Parathyroid adenoma (tissue), 2 donors: ENCODE measurements around the gene TSGA10IP.

Source experiments
- H2AFZ ChIP-seq: fragments of 300-600 bp; sonication (generic); one replicate; pipeline ENCODE4 v1.7.0; 2017; ENCODE audit warnings: antibody characterized with exemption, mild to moderate bottlenecking
- H3K27ac ChIP-seq: fragments of 300-600 bp; sonication (generic); one replicate; pipeline ENCODE4 v1.7.0; 2017
- H3K27me3 ChIP-seq: fragments of 300-600 bp; sonication (generic); one replicate; pipeline ENCODE4 v1.7.0; 2017; ENCODE audit warnings: low read length; ENCODE audit not compliant: control insufficient read depth, insufficient read depth
- H3K36me3 ChIP-seq: fragments of 300-600 bp; sonication (generic); one replicate; pipeline ENCODE4 v1.7.0; 2017; ENCODE audit warnings: low read length; ENCODE audit not compliant: control insufficient read depth, insufficient read depth
- H3K4me1 ChIP-seq: fragments of 300-600 bp; sonication (generic); one replicate; pipeline ENCODE4 v1.7.0; 2017; ENCODE audit warnings: control low read depth
- H3K4me2 ChIP-seq: fragments of 300-600 bp; sonication (generic); one replicate; pipeline ENCODE4 v1.7.0; 2017; ENCODE audit warnings: low read length
- H3K4me3 ChIP-seq: fragments of 300-600 bp; sonication (generic); one replicate; pipeline ENCODE4 v1.7.0; 2017; ENCODE audit warnings: low read depth, low read length
- H3K79me2 ChIP-seq: fragments of 300-600 bp; sonication (generic); one replicate; pipeline ENCODE4 v1.7.0; 2017; ENCODE audit warnings: control low read depth
- H3K9ac ChIP-seq: fragments of 300-600 bp; sonication (generic); one replicate; pipeline ENCODE4 v1.7.0; 2017; ENCODE audit warnings: mild to moderate bottlenecking
- H3K9me3 ChIP-seq: fragments of 300-600 bp; sonication (generic); one replicate; pipeline ENCODE4 v1.7.0; 2017; ENCODE audit warnings: low read length; ENCODE audit not compliant: control insufficient read depth
- TF ChIP-seq, protein P1 (sequence below): fragments of 300-600 bp; sonication (generic); IDR thresholded peaks from one replicate; pipeline ENCODE4 v1.7.0; 2017; ENCODE audit warnings: antibody characterized with exemption, mild to moderate bottlenecking
- donor health status: primary hyperparathyroidism.

Gene TSGA10IP

DNA sequence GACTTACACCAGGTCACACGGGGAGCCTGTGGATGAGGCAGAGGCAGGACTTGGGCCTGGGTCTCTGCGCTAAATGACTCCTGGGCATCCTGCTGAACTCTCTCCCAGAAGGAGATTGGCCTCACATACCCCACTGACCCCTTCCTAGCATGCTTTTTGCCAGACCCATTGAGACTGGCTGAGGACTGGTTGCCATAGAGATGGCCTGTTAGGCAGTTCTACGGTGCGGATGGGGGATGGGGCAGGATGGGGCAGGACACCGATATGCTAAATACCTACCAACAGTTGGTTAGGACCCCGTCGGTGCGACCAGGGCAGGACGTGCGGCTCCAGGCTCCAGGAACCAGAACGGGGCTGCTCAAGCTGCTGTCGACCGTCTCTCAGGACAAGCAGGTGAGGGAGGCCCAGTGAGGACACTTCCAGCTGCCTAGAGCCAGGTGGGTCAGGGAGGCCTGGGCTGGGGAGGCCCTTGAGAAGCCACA lies at the start of gene TSGA10IP:
TSGA10IP (plus strand) TSS at position 51 of the 482 bp plus-strand sequence; CDS start at position 247, 196 bp downstream.
- Histone ChIP-seq H3K4me1 (no peaks in the 10 kb centered on the region), H3K36me3 (no peaks in the 10 kb centered on the region), H3K4me3 (no peak within 1 kb of the TSS), H3K27ac (no peak within 1 kb of the TSS), H3K9ac (no peak within 1 kb of the TSS), H3K4me2 (no peak within 1 kb of the TSS), H3K27me3 (no peaks in the 10 kb centered on the region), H2AFZ (no peak within 1 kb of the TSS), H3K79me2 (no peaks in the 10 kb centered on the region), H3K9me3 (no peaks in the 10 kb centered on the region)
- TF ChIP-seq, protein P1, sequence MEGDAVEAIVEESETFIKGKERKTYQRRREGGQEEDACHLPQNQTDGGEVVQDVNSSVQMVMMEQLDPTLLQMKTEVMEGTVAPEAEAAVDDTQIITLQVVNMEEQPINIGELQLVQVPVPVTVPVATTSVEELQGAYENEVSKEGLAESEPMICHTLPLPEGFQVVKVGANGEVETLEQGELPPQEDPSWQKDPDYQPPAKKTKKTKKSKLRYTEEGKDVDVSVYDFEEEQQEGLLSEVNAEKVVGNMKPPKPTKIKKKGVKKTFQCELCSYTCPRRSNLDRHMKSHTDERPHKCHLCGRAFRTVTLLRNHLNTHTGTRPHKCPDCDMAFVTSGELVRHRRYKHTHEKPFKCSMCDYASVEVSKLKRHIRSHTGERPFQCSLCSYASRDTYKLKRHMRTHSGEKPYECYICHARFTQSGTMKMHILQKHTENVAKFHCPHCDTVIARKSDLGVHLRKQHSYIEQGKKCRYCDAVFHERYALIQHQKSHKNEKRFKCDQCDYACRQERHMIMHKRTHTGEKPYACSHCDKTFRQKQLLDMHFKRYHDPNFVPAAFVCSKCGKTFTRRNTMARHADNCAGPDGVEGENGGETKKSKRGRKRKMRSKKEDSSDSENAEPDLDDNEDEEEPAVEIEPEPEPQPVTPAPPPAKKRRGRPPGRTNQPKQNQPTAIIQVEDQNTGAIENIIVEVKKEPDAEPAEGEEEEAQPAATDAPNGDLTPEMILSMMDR: no peak

- H3K4me2 ChIP-seq: no peak overlapping the region
- no peak overlapping the region for H3K4me3 ChIP-seq
- no peak overlapping the region for H2AFZ ChIP-seq
- TF ChIP-seq, protein P1: no peak
- H3K9ac ChIP-seq: no peak overlapping the region
- no peaks in the 10 kb centered on the region for H3K9me3 ChIP-seq
- H3K27ac ChIP-seq: no peak overlapping the region
- H3K36me3 ChIP-seq: no peaks in the 10 kb centered on the region
- no peaks in the 10 kb centered on the region for H3K27me3 ChIP-seq
- no peaks in the 10 kb centered on the region for H3K4me1 ChIP-seq
- no peaks in the 10 kb centered on the region for H3K79me2 ChIP-seq
These were observed 49.7 kb upstream of the TSGA10IP start for GRCh38 chr11:65895482-65895981.

- H3K4me2 ChIP-seq: no peak overlapping the region
- no peaks in the 10 kb centered on the region for H3K27me3 ChIP-seq
- H3K79me2 ChIP-seq: no peaks in the 10 kb centered on the region
- no peak overlapping the region for H3K4me3 ChIP-seq
- no peaks in the 10 kb centered on the region for H3K4me1 ChIP-seq
- no peaks in the 10 kb centered on the region for H3K36me3 ChIP-seq
- H2AFZ ChIP-seq: no peak overlapping the region
- no peak overlapping the region for H3K9ac ChIP-seq
- no peaks in the 10 kb centered on the region for H3K9me3 ChIP-seq
- TF ChIP-seq, protein P1: no peak
- no peak overlapping the region for H3K27ac ChIP-seq
These were observed 49.0 kb upstream of the TSGA10IP start for GRCh38 chr11:65896034-65896999.

DNA sequence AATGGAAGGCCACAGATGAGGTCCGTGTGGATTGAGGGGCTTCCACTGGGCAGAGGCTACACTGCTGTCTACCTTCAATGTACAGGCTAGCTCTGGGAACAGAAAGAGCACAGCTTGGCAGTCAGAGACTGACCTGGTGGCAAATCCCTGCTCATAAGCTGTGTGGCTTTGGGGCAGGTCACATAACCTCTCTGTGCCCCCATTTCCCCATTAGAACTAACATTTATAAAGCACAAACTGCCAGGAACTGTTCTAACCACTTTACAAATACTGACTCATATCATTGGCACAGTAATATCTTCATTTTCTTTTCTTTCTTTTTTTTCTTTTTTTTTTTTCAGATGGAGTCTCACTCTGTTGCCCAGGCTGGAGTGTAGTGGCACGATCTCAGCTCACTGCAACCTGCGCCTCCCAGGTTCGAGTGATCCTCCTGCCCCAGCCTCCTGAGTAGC lies 48.2 kb upstream of the TSGA10IP start:
- no peaks in the 10 kb centered on the region for H3K36me3 ChIP-seq
- H3K9ac ChIP-seq: no peak overlapping the region
- H3K79me2 ChIP-seq: no peaks in the 10 kb centered on the region
- no peak overlapping the region for H3K4me3 ChIP-seq
- no peaks in the 10 kb centered on the region for H3K27me3 ChIP-seq
- no peak overlapping the region for H2AFZ ChIP-seq
- no peak overlapping the region for H3K27ac ChIP-seq
- no peaks in the 10 kb centered on the region for H3K9me3 ChIP-seq
- TF ChIP-seq, protein P1: no peak
- no peaks in the 10 kb centered on the region for H3K4me1 ChIP-seq
- no peak overlapping the region for H3K4me2 ChIP-seq
